Left renal cortex interstitium (tissue), 4 donors: ENCODE measurements around the gene HEMK1. TPM values are rescaled to one million over a fixed set of nuclear protein-coding genes. Genes with fewer than 3 reads are reported as not detected.

Experiments used
- DNase-seq, 4 donors: peaks; one replicate each; pipeline ENCODE4 v3.0.0-alpha.2; 2013; ENCODE audit warnings: low read depth in 4 of 4, low spot score in 2 of 4, missing footprints in 1 of 4
- polyA plus RNA-seq, 4 donors: library from polyadenylated mRNA; unstranded; fragments of 120-200 nt; gene quantifications; one replicate each; pipeline ENCODE4 v1.2.1, GENCODE V29; 2013; ENCODE audit not compliant: insufficient read length in 4 of 4

Gene HEMK1
- polyA plus RNA-seq, 4 donors: 18.7 to 32.1 (median 25.6) TPM

DNA sequence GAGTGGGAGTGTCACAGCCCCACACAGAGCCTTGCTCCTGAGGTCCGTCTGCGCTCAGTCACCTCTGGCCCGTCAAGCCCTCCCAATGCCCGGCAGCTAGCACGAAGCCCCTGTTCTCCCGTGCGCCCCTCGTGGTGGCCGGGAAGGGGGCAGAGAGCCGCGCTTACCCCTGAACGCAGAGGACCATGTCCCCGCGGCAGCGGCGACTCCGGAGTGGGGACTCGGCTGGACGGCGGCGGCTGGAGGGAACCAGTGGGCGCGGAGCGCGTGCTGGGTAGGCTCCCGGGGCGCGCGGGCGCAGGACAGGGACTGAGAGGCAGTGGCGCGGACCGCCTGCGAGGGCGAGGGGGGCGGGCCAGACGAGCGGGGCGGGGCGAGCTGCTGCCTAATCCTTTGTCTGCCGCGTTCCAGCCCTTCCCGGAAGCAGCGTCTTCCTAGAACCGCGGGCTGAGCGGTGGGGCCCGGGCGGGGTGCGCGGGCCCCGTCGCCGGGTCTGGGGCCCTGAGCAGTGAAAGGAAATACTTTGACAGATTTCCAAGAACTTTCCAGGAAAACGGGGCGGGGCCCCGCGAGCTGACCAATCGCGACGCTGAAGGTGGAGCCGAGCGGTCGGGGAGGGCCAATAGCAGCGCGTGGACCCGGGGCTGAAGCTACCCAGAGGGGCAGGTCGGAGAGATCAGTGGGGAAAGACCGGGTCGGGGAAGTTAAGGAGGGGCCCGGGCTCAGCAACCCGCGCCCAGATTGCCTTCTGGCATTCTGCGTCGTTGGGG lies 42.3 kb downstream of the HEMK1 start, which contains the start of gene CISH:
CISH (minus strand) TSS at position 311 of the 770 bp plus-strand sequence; CDS start at position 187, 124 bp downstream.
- DNase-seq: peak; percentile 95 to 97 (median 95)

DNA sequence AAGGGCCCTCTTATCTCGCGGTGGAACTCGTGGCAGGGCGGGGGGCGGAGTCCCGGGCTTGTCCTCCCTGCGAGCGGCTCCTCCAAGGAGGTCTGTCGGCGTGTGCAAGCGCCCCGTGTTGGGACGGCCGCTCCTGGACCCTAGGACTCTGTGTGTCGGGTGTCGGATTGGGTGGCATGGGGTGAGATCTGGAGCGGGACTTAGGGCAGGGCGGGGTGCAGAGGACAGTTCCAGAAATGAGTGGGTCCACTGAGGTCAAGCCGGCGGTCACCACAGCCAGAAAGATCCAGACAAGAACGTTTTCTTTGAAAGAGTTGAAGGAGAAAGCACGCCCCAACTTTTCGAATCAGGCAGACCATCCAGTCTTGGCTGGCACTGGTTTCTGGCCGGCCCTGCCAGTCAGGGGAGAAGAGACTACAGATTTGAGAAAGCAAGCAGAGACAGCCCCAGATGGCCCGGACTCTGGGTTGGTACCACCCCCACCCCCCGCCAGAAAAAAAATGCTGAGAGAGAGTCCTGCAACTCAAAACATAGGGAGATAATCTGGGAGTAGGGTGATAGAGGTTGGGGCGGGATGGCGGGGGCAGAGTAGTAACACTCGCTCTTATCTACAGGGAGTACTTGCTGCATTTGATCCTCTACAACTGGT lies 43.0 kb downstream of the HEMK1 start:
- no peak for DNase-seq

DNA sequence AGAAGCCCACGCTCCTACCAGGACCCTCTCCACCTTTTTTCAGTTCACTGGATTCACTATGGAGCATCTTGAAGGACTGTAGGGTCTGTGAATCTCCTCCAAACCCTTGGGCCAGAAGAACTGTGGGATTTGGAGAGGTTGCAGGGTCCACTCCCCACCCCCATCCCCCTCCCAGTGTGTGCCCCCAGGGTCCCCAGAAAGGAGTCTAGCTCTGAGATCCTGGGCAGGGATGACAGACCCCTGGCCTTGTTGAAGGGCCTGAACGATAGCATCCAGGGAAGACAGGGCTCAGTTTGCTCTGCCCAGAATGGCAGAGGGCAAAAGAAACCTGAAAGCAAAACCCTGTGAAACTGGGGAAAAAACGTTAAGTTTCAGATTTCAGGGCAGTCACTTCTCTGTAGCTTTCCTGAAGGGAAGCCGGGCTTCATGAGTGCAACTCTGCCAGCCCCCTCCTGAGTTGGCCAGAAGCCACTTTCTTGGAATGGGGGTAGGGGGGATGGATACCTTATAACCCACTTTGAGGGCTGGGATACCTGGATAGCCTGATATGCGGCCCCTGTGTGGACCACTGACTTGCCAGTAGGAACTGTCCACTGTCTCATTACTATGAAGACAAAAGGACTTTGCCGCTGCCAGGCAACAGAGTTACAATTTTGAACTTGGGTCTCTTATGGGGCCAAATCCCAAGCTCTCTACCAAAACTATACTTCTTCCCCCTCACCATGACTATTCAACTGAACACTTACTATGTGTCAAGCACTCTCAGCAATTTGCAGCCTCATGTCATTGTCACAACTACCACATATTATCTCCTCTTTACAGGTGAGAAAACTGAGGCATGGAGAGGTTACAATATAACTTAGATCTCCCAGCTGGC lies 43.9 kb downstream of the HEMK1 start:
- DNase-seq: no peak

DNA sequence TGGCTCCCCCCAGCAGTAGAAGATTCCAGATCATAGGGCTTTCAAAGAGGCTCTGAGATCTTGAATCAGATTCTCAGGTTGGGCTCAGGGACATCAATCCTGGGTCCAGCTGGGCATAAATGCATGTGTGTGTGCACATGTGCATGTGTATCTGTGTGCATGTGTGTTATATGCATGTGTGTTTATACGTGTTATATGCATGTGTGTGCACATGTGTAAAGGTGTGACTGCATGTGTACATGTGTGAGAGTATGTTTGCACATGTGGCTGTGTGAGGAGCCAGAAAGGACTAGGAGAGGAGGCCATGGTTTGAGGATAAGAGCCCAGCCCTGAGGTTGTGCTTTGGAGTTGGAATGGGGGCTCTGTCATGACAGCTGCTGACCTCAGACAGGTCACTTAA lies 45.9 kb downstream of the HEMK1 start:
- no peak for DNase-seq

DNA sequence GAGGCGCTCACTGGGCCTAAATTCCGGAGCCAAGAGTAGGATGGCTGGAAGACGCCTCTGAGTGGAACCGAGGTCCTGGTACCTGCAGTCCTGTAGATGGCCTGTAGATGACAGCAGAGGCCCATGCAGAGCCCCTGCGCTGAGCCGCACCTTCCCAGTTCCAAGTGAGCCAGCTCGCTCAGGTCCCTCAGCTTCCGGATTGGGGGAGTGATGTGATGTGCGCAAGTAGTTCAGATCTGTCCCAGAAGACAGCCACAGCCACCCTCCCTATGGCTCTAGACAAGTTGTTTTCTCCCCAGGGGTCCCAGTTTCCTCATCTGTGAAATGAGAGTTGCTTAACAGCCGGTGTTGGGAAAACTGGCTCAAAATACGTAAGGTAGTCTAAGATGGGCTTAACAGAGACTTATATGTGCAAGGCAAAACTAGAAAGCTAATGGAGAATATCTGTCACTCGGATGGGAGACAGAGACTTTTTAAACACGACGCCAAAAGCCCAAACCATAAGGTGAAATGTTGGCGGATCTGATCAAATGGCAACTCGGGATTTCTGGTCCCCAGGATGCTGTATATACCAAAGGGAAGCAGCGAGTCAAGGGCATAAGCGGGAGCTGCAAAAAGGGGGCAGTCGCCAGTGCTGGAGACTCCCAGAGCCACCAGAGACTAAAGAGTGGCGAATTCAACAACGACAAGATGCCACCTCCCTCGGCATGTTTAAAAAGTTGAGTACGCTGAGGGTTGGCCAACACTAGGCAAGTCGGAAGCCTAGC lies 46.9 kb downstream of the HEMK1 start:
- peak in 2 of 4 donors; percentile 66 to 77 for DNase-seq

DNA sequence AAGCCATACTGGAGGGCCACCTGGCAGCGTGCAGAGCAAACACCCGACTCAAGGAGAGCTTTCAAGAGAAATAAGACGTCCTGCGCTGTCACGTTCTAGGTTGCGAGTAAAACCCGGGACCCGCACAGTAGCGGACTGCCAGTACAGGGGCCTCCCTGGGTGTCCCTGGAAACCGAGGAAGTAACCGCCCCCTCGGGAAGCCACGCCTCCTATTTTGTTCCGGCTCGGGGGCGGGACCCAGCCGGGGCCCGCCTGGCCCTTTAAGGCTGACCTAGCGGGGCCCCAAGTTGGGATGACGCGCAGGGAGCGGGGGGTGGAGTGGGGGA lies 47.4 kb downstream of the HEMK1 start:
- peak in 3 of 4 donors; percentile 77 to 89 (median 86) for DNase-seq

DNA sequence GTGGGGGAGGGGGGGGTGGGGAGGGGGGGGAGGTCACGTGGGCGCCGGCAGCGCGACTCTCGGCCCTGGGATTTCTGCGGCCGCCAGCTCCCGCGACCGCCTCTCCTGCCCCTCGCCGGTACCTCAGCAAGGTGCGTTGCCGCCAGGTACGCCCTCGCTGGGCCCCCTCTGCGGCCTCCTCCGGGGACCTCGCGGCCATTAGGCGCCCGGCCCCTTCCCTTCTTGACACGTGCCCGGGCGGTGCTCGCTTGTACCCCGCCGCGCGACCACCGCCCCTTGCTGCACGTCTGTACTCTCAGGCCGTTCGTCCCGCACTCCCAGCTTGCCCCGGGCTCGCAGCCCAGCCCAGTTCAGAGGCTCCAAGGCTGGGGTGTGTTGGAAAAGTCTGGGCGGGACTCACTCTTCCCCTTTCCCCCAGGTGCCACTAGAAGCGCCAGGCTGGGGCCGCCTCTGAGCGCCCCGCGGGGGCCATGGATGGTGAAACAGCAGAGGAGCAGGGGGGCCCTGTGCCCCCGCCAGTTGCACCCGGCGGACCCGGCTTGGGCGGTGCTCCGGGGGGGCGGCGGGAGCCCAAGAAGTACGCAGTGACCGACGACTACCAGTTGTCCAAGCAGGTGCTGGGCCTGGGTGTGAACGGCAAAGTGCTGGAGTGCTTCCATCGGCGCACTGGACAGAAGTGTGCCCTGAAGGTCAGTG lies 47.9 kb downstream of the HEMK1 start, which contains the start of gene MAPKAPK3:
MAPKAPK3 (plus strand) TSS at position 56 of the 696 bp plus-strand sequence; CDS start at position 471, 415 bp downstream.
- no peak for DNase-seq

DNA sequence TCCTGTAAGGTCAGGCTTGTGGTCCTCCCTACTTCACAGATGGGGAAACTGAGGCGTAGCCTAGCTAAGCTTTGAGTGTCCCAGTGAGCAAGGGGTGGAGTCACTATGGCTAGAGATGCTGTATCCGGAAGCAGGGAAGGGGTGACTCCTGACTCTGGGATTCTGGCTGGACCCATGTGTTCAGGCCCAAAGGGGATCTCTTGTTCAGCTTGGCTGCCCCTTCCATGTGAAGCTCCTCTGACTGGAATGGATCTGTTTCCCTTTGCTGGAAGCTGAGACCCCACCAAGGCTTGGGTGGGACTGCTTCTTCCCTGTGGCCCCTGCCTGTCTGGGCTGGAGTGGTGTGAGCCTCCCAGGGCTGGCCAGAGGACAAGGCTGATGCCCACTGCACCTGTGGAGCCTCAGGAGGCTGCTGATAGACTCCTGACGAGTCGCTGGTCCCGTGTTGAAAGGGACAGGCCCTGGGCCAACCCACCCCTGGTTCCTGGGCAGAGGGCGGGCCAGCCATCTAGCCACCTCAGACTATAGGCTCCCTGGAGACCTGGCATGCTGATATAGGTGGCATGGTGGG lies 48.7 kb downstream of the HEMK1 start:
- DNase-seq: no peak

DNA sequence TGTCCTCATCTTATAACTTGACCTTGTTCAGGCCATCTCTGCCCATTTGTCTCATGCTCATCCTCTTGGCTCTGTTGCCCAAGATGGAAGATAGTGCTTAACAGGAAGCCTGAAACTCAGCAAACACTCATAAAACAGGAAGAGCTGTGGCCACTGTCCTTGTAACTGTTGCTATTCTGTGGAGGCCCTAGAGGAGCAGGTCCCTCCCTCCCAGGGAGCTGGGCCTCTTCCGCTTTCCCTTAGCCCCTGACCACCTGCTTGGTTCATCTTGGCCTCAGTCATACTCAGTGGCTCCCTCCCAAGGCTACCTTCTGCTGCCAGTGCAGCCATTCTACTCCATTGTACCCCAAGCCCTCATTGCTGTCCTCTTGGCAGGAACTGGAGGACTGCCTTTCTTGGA lies 51.1 kb downstream of the HEMK1 start:
- no peak for DNase-seq

DNA sequence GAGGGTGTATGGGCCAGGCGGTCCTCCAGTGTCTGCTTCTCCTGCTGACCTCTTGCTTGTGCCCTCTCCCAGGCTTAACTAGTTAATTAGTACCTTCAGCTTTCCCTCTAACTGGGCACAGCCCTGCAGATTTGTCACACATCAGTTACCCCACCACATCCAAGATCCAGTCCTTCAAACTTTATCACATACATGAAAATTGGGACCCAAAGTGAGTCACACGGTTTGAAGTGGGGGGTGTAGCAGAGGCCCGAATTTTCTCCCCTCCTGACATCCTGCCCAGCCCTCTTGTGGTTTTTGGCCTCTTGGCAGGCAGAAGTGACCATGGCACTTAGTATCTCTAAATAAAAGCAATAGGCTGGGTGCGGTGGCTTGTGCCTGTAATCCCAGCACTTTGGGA lies 51.5 kb downstream of the HEMK1 start:
- DNase-seq: no peak

DNA sequence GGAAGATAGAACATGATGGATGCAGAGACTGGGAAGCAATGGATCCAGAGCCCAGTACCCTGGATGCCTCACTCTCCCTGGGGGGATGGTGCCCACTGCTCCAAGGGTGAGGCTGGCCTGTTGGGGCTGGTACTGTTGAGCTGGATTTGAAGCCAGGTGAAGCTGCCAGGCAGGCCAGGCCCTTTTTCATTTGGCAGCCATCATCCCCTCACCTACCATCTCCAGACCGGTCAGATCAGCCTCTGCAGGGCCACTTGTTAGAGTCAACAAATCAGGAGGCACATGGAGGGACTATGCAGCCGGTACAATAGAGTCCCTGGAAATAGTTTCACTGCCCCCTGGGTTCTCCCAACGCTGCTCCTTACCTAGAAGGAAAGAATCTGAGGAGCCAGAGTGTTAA lies 53.6 kb downstream of the HEMK1 start:
- no peak for DNase-seq

DNA sequence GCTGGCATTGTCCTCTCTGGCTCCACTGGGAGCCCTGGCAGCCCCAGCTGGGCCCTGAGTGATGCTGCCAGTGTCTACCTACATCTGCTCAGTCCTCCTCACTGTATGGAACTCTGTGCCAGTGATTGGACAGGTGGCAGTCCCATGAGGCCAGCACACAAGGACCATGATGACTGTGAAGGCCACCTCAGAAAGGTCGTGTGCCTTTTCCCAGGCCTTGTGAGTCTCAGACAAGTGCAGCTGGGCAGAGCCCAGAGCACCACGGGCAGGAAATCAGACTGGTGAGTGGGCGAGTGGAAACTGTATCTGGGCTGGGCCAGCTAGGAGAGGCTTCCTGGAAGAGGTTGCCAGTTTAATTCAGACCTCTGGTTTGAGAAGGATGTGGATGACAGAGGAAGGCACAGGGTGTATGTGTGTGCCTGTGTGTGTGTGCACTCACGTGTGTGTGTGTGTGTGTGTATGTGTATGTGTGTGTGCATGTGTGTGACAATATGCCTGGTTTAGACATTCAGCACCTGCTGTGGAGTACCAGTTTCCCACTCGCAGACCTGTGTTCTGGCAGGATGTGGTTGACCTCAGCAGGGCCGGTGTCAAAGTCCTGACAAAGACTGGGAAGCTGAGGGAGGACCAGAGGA lies 54.6 kb downstream of the HEMK1 start:
- no peak for DNase-seq

DNA sequence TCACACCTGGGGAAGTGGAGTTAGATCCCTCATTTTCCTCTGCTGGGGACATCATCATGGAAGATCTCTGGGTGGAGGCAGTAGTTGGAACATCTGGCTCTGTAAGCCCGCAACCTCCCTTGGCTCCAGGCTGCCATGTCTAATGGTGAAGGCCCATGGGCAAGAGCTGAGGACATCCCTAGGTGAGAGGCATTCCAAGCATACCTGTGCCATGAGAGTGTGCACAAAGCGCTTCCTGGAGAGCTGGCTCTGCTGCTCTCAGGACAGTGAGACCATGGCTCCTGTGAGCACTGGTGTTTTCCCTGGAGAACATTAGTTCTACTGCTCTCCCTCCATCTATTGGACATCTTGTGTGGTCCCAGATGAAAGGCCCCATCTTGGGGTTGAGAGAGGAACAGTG lies 55.3 kb downstream of the HEMK1 start:
- DNase-seq: no peak

DNA sequence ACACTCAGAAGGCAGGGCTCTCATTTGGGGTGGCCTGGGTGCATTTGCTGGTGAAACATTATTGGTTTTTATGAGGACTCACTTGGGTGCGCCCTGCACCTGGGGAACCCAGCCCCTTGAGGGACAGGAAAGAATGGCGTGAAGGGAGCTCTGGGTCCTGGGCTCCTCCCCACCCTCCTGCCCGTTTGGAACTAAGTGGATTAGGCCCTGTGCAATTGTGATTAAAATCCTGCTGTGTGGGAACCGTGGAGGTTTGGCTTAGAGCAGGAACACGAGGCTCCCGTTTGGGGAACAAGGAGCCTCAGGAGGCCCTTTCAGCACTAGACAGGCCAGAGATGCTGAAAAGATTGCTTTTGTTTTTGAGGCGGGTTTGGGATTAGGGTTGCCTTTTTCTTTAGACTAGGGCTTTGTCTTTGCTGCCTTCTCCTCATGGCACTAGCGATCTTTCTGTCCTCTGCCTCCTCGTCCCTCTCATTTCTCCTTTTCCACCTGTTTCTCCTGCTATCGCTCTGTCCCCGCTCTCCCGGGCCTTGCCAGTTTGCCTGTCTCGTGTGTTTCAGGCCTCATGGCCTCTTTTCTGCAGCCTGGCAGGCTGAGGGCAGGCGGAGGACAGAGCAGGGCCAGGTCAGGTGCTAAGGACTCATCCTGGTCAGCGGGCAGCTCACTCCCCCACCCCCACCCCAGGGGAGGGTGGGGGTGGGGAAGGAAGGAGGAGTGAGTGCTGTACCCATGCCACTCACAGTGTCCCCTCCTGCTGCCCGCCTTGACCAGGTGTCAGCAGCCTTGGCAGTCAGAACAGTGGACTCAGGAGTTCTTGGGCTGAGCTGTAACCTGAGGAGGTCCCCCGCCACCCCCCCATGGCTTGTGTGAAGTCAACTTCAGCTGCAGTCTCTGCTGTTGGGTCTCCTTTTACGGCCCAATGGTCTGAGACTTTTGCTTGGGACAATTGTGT lies 56.2 kb downstream of the HEMK1 start:
- DNase-seq: no peak

DNA sequence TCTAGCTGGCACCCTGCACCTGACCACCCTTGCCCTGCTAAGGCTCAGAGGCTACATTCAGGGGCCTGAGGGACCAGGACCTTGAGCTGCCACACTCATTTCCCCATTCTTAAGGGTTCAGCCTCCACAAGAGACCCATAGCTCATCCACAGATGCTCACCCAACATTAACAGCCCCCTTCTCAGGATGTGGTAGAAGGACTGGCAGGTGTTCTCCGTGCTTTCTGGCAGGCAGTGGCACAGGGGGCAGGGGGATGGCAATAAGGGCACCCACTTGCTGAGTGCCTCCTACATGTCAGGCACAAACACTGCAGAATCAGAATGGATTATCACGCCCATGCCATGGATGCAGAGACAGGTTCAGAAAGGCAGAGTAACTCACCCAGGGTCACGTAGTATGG lies 57.1 kb downstream of the HEMK1 start:
- no peak for DNase-seq

DNA sequence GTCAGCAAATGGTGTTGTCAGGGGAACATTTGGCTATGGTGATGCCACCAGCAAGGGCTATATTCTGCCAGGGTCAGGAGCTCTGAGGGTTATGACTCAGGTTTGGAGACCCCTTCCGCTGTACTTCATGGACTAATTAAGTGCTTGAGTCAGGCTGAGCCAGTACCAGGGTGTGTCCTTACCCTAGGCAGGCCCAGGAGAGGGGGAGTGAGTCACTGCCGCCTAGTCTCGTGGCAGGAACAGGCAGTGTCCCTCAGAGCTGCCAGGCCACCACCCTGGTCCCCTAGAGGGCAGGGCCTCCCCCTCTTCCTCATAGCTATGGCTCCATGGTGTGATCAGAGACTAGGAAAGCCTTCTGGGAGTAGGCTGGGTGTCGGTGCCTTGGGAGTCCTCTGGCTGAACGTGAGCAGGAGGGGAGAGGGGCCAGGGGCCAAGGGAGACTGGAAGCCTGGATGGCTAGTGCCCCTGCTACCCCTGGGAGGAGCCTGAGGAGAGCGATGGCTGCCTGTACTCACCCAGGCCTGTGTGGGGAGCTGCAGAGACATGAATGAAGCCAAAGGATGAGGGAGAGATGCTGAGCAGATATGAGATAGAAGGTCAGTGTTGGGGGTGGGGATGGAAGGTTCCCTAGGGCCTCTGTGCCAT lies 58.2 kb downstream of the HEMK1 start:
- no peak for DNase-seq

DNA sequence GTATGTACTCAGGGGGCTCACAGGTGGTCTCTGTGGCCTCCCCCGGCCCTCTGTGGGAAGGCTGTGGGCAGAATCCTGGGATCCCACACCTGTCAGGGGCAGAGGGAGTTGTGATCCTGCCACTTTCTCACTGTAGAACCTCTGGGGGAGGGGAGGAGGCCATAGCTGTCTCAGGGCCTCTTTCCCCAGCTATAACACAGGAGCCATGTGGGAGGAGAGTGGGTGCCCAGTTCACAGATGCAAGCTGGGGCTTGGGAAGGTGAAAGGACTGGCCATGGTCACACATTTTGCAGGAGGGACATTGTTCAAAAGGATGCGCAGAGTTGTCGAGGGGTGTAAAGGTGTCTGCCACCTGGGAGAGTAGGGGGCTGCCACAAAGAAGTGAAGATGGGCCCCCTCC lies 59.3 kb downstream of the HEMK1 start:
- DNase-seq: no peak
